PC-9 (cell line): ENCODE data around the gene ABR.

ENCODE experiments used
- CTCF ChIP-seq: fragments of 200-600 bp; sonication (generic); conservative IDR thresholded peaks from 2 replicates; pipeline ENCODE4 v1.6.1; 2017; ENCODE audit warnings: mixed run types, antibody characterized with exemption, mild to moderate bottlenecking, moderate library complexity
- EZH2 ChIP-seq: fragments of 200-600 bp; sonication (generic); IDR thresholded peaks from 2 replicates; pipeline ENCODE4 v1.8.0; 2017; ENCODE audit warnings: antibody characterized with exemption, low read depth

DNA sequence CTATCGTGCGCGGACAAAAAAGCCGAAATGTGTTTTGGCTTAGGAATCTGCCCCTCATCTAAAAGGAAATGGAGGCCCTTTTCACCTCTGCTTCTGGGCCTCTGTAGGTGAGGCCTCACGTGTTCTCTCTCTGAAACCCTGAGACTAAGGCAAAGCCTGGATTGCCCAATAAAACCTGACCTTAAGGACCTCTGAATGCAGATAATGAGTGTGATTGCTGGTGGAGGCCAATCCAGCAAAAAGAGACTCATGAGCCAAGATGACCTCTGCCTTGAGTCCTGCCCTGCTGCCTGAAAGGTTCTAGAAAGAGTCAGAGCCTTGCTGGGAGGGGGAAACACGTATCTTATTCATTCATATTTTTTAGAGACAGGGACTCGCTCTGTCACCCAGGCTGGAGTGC lies 44.5 kb upstream of the ABR start:
- TF ChIP-seq CTCF (no peak), EZH2 (no peak)
